DMS53 treated with DMSO at 0.1 percent for 48 hours (cell line): ENCODE measurements around the gene CEP85L.
A peak's percentile ranks its signal among the peaks of the same experiment; 100 is the strongest.

Experiments used
- DNase-seq: peaks from one replicate; lab custom pipeline; 2025; ENCODE audit not compliant: unreplicated experiment; lab: John Stamatoyannopoulos, UW

CEP85L gene

DNA sequence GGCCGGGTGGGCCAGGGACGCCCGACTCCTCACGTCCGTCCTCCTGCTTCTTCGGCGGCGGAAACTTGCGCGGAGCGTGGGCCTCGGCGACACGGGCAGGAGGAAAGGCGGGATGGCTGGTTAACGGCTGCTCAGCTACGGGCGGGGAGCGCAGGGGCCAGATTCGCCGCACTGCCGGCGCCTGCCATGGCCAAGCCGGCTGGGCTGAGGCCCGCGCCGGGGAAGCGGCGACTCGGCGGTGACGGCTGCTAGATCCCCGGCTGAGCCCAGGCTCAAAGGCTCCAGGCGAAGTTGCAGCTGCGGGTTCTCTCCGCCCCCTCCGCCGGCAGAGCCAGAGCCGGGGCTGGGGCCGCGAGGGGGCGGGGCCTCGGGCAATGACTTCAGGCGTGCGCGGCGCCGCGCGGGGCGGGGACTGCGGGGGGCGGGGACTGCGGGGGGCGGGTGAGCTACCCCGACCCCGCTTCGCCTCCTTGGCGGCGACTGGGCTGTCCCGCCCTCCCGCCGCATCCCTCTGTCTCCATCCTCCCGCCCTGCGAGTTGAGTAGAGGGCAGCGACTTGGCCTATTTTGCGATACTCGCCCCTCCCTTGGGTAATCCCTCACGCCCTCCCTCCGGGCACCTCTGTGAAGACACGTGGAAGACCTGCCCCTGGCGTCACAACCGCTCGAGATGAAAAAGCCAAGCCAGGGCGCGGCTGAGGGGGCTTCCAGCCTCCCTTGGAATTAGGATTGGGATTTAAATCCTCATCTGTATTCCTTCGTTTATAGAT, at the start of gene CEP85L:
Gene CEP85L, minus strand, starts transcription at position 310 of the 769 bp plus-strand sequence. CDS start 322 bp downstream, outside the sequence.
- DNase-seq = peak; percentile 75

DNA sequence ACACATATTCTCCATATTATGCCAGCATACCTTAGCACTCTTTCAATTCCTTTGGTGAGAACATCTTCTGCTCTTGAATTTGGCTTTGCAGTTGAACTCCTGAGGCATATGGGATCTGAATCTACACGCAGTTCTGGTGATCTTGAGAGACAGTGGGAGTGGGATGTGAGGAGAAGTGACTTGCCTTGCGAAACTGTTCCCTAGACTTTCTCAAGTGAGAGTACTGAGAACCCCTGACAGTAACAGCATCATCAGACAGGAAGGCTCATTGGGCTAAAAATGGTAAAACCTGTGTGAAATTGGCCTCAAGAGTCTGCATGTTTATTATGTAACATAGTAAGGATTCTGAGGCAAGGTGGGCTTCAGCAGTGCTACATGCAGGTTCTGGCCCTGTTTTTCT, 49.1 kb upstream of the CEP85L start:
- no peak for DNase-seq

DNA sequence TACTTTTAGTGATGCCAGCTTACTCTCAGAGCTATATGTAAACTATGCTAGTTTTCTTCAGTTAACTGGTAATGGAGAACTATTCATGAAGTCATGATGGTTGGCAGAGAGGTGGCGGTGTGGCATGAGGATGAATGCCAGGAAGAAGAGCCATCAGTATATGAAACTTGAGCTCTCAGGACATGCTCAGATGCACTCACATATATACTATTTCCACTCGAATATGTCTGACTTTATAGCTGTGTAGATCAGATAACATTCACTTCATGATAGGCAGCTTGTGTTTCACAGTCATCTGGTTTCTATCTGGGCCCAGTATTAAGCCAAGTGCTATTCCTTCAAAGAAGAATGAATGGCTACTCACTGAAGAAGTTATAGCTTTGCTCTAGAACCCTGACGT, 46.2 kb upstream of the CEP85L start:
- DNase-seq = peak; percentile 24

DNA sequence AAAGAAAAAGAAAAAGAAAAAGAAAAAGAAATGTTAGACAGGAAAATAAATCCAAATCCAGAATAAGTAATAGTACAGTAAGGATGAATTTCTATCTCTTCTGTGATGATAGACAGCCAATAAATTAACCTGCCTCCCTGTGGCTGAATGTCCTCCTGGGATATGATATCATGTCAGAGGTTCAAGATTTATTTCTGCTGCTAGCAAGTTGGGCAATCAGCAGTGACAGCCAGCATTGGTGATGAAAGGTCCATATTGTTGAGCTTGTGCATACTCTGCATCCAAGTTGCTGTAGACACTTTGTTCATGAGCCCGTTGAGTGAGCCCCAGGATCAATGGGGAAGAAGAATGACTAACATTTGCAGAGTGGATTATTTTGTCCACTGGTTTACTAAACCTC, 44.9 kb upstream of the CEP85L start:
- DNase-seq = no peak

DNA sequence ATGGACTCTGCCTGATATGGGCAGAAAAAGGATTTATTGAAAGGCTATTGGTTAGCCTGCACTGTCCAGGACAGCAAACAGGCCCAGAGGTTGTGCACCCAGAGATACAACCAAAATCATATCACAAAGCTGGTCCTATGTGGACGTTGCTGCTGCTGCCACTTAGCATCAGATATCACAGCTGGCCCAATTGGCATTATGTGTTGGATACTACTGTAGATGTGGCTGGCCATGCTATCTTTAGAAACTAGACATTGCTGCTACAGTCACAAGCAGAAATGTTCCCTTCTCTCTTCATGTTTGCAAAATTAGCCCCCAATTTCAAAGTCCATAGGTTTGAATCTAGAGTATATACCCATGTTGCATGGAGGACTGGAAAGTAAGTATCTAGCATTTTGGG, 42.2 kb upstream of the CEP85L start:
- DNase-seq = no peak

DNA sequence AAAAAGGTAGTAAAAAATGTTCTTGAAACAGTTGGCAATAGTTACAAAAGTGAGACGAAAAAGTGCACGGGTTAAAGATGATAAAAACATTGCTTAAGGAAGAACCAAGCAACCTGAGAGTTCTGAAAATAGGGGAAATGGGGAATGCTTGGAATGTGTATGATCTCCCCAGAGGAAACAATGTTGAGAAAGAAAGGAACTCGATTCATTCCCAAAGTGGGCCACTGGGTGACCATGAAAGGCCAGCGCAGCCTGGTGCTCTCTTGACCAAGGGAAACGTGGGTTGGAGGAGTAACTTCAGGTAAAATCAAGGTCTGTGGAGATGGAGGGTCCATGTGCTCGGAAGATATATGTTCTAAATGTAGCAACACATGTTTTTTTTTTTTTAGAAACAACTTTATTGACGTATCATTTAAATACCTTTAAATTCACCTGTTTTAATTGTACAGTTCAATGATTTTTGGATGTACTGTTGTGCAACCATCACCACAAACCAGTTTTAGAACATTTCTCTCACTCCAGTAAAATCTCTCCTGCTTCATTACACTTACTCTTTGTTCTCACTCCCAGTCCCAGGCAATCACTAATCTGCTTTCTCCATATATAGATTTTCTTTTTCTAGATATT, 34.5 kb upstream of the CEP85L start:
- no peak for DNase-seq

DNA sequence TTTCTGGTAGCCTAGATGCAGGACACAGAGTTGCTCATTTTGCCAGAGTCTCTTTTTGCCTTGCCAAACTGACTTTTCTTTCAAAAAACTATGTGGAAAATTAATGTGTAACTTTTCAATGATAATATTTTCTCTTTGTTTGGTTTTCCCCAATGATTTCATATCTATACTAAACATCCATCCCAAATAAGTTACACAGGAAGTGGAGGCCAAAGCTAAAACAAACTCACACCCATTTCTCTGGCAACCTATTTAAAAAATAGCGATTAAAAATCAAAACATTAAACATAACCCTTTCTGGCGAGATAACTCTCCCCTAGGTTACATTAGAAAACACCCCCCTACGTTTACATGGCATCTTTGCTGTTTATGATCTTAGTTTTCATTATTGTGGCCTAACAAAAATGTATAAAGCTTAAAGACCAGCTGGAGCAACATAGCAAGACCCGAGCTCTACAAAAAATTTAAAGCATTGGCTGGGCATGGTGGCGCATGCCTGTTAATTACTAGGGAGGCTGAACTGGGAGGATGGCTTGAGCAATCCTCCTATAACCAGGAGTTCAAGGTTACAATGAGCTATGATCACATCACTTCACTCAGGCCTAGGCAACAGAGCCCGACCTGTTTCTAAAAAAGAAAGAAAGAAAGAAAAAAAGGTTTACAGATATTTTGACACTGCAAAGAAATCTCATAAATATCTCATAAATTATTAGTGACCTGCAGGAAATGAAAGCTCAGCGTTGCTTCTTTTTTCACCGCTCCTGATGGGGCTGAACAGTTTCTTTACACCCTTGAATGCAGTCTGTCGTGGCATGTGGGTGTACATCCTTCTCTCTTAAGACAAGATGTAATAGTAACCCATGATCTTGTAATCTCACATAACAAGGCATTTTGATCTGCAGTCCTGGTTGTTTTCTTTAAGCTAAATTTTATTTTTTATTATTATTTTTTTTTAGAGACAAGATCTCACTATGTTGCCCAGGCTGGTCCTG, 32.8 kb upstream of the CEP85L start:
- DNase-seq = no peak

DNA sequence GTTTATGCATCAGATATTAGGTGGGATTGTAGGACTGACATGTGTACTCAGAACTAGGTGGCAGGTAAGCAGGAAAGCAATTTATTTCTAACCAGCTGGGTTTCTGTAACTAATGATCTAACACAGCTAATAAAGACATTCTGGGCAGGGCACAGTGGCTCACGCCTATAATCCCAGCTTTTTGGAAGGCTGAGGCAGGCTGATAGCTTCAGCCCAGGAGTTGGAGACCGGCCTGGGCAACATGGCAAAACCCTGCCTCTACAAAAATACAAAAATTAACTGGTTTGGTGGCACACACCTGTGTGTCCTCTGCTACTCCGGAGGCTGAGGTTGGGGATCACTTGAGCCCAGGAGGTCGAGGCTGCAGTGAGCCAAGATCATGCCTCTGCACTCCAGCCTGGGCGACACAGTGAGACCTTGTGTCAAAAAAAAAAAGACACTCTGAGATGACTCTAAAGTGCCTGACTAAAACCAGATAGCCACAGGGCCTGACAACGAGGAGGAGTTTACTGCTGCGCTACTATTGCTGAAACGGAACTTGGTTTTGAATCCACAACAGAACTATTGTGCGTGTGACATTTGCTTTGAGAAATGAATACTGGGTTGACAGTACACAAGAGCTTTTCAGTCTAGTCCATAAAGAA, 29.2 kb upstream of the CEP85L start:
- DNase-seq = no peak

DNA sequence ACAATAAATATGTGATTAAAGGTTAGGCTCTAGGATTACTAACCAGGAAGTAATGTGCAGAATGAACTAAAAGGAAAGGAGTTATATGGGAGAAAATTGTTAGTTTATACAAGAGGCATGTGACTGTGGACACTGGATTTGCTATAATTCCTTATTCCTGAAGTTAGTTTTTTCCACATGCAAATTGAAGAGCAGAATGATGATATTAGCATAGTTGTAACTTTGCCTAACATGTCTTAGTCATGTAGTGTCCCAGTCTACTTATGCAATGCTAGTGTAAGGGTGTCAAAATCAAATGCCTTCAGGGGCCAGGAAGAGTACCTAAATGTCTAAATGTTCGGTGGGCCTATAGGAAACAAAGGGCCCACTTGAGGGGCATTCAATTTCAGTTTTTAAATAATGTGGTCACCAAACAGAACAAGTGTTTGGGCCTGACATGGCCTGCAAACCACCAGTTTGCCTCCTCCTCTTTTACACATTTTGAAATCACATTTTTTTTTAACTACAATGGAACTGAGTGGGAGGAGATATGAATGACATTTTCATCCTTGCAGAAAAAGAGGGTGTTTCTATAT, 28.0 kb upstream of the CEP85L start:
- DNase-seq = no peak

DNA sequence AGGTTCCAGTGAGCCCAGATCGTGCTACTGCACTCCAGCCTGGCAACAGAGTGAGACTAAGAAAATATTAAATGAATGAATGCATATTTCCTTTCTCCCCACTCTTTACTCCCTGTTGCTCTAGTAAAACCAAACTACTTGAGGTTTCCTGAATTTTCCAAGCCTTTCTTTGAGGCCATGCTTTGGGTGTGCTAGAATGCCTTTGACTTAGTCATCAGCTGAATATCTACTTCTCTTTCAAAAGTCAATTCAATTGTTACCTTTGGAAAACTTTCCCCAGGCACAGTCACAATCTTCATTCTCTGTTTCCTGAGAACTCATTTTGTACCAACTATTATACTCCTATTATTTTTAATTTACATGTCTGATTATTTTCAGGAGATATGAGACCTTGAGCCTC, 27.5 kb upstream of the CEP85L start:
- no peak for DNase-seq

DNA sequence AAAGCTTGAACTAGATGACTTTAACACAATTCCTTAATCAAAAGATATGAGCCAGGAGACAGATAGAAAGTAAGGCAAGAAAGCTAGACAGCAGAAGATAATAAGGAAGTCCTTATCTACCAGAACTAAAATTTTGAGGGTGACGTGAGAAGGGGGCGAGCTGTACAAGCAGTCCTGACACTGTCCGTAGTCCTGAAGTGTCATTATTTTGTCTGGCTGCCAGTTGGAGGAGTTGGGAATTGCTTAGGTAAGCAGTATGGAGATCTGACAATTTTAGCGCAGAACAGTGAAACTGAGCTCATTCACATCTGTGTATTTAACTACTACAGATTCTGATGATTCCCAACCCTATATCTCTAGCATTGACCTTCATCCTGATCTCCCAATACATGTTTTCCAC, 25.8 kb upstream of the CEP85L start:
- no peak for DNase-seq

DNA sequence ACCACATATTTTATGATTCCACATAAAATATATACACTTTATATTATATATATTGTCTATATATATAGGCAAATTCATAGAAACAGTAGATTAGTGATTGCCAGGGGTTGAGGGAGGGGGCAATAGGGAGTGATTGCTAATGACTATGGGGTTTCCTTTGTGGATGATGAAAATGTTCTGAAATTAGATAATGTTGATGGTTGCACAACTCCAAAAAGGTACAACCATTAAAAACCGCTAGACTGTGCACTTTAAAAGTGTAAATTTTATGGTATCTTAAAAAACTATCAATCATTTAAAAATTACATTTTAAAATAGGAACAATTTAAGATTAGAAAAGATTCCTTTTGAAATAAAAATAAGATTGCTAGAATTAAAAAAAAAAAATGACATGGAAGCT, 23.8 kb upstream of the CEP85L start:
- no peak for DNase-seq

DNA sequence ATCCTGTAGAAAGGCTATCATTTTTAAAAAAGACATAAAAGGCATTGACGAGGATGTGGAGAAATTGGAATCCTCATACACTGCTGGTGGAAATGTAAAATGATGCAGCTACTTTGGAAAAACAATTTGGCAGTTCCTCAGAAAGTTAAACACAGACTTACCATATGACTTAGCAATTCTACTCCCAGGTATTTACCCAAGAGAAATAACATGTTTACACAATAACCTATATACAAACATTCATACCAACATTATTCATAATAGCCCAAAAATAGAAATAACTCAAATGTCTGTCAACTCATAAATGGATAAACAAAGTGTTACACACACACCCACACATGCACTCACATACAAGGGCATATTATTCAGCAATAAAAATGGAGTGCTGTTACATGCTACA, 23.4 kb upstream of the CEP85L start:
- no peak for DNase-seq

DNA sequence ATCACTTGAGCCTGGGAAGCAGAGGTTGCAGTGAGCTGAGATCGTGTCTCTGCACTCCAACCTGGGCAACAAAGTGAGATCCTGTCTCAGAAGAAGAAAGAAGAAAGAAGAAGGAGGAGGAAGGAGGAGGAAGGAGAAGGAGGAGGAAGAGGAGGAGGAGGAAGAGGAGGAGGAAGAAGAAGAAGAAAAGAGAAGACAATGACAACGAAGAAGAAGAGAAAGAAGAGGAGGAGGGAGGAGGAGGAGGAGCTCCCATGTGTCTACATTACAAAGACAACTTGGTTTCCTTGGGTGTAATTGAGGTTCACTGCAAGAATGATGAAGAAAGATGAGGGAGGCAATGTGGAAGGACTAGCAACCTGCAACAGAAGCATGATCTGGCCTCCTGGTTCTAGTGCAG, 21.3 kb upstream of the CEP85L start:
- no peak for DNase-seq

DNA sequence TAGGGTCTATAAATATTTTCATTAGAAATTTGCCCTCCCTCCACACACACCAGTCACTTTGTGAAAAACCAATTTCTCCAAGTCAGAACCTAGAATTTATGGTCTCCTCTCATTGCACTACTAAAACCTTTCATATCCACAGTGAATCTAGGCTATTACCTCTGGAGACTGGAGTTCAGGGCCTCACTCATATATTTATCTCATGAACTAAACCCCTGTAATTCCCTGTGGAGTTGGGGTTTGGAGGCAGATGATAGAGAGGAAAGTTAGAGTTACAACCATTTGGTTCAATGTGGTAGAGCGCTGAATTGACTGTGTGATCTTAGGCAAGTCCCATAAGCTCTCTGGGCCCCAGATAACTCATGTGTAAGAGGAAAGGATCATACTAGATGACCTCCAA, 18.2 kb upstream of the CEP85L start:
- no peak for DNase-seq

DNA sequence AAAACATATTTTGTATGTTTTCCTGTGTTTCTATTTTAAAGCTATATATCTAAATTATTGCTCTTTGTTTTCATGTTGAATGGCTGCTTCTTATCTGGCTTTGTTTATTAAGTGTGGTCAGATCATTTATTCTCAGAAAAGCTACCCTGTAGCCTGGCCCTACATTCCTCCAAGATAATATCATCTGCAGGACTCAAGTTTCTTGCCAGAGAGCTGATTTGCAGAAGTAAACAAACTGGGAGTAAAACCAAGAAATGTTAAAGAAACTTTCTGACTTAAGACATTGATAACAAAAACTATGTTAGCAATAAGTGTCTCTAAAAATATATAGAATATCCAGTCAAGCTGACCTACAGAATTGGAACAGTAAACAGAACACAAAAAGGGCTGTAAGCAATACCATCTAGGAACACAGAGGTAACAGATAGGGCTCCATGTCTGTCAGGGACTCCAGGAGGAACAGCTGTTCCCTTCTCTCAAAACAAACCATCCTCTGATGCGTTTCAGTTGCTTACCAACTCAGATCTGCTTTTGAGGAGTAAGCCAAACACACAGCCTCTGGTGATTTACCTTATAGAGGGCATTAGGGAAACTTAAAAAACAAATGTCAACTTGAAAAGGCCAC, 17.5 kb upstream of the CEP85L start:
- DNase-seq = no peak

DNA sequence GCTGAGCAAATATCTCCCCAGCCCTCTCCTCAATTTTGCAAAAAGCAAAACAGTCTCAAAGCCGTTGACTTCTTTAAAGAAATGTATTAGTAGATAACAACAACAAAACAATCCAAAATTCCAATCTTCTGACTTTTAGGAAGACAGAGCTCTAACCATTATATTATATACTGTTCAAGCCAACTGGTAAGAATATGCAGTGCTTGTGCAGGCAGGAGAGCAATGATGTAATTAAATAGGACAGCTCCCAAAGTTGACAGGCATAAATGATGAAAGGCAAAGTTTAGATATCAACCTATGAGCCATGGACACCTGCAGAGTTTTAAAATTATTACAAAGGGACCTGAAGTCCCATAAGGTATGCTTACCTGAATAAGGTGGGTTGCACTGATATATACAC, 16.6 kb upstream of the CEP85L start:
- no peak for DNase-seq

DNA sequence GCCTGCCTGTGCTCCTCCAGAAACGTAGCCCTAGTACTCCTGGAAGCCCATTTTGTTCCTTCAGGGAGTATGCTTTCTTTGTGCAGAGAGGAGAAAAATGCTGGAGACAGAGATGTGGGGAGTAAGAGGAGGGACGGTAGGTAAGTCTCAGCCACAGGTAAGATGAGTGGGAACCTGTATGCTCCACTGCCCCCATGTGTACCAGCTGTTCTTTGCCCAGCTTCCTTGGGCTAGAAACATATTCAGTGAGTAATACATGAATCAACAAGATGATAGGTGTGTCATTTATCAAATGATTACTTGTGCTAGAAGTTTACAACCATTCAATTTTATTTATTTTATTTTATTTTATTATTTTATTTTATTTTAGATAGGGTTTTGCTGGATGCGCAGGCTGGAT, 13.6 kb upstream of the CEP85L start:
- no peak for DNase-seq

DNA sequence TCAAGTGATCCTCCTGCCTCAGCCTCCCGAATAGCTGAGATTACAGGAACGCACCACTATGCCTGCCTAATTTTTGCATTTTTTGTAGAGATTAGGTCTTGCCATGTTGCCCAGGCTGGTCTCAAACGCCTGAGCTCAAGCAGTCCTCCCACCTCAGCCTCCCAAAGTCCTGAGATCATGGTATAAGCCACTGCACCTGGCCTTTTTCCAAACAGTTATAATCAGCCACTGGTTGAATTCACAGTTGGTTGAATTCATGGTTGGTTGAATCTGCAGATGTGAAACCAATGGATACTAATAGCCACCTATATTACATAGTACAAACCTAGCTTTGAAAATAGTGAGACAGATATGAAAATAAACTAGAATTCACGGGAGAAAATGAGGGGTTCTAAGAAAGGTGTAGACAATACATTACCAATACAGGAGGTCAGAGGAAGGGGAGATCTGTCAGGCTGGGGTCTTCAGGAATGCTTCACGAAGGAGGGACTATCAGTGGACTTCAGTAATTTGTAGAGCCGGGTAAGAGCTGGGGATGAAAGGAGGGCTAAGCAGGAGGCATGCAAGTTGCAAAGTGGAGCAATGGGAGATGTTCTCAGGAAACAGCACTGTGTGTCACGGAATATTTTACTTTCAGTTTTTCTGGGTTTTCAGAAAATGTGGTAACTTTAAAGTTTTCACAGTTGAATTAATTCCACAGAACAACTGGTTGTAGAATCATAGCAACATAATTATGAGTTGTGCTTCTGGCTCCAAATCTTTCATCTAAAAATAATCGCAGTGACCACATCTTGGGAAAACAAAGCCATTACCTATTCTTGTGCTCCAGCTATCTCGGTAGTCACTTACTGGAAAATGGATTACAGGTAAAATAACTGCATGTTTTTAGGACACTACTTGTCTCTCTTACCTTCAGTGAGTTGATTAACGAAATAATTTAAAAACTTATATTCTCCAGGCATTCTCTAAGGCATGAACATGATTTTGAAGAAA, 12.9 kb upstream of the CEP85L start:
- no peak for DNase-seq
